Measurements from ENCODE around the gene GTF2I. TPM values are rescaled to one million over a fixed set of nuclear protein-coding genes. Genes with fewer than 3 reads are reported as not detected.

The GTF2I gene
- total RNA-seq, 1 experiment from 2014 or later: 357 TPM

GRCh38 chr7:74612015-74612829 lies 45.3 kb upstream of the GTF2I start:
- no peak overlapping the region for H3K56ac ChIP-seq (ENCODE audit: insufficient read length, low read depth, low read length)
- no peak overlapping the region for H2AK5ac ChIP-seq (ENCODE audit: insufficient read length, low read length)
- no peak overlapping the region for H3K27ac ChIP-seq (ENCODE audit: insufficient read length, low read depth, low read length)
- H2BK20ac ChIP-seq (ENCODE audit: low read depth, low read length, poor library complexity, severe bottlenecking): no peak overlapping the region
- H3K4me1 Mint-ChIP-seq: peaks cover 10 to 16% of the 10 kb centered on the region in 2 experiments
- no peak overlapping the region for H2AFZ ChIP-seq (ENCODE audit: low read length)
- no peaks in the 10 kb centered on the region for H3K9me3 Mint-ChIP-seq
- no peak overlapping the region for H3K4me2 ChIP-seq (ENCODE audit: insufficient read depth, insufficient read length, low read length)
- H3K14ac ChIP-seq (ENCODE audit: insufficient read depth, low read length): no peak overlapping the region
- no peaks in the 10 kb centered on the region for H3K79me2 ChIP-seq (ENCODE audit: insufficient read depth, low read length)
- WGBS (ENCODE audit: extremely low coverage, insufficient read length, low lambda C conversion rate): no CpG with 5 or more reads among the region's 11 CpGs
- no peaks in the 10 kb centered on the region; the same call in none of the 2 replicates for H3K27me3 Mint-ChIP-seq (ENCODE audit: low read depth)
- no peak overlapping the region for H2BK12ac ChIP-seq (ENCODE audit: insufficient read length, low read depth, low read length)
- no peaks in the 10 kb centered on the region; a peak in 1 of 7 replicates for H3K36me3 Mint-ChIP-seq (ENCODE audit: insufficient read depth in 1 of 3, low read depth in 3 of 3)
- no peaks in the 10 kb centered on the region for H3K79me1 ChIP-seq (ENCODE audit: insufficient read depth, low read depth, low read length, poor library complexity, severe bottlenecking)
- no peaks in the 10 kb centered on the region; the same call in 1 of the 2 replicates for H3K4me1 ChIP-seq (ENCODE audit: insufficient read depth, low read length)
- H3K9me3 ChIP-seq (ENCODE audit: control insufficient read depth, low read depth, low read length): no peaks in the 10 kb centered on the region
- H4K5ac ChIP-seq (ENCODE audit: insufficient read length, low read depth, low read length): no peak overlapping the region
- no peak overlapping the region for H4K8ac ChIP-seq (replicated peaks; ENCODE audit: insufficient read length, low read depth, low read length)
- H3K23me2 ChIP-seq (ENCODE audit: insufficient read length, low read depth, low read length, poor library complexity, severe bottlenecking): no peaks in the 10 kb centered on the region
- no peak overlapping the region for H3K18ac ChIP-seq (ENCODE audit: insufficient read length, low read depth, low read length)
- no peak overlapping the region for H2BK120ac ChIP-seq (ENCODE audit: low read depth, low read length, poor library complexity, severe bottlenecking)
- no peak overlapping the region for H3K9ac ChIP-seq (ENCODE audit: extremely low read depth, insufficient read length, low read length)
- no peak overlapping the region for H3K4ac ChIP-seq (ENCODE audit: low read depth, low read length)
- no peak overlapping the region for H2BK15ac ChIP-seq (ENCODE audit: low read depth, low read length)
- H4K20me1 ChIP-seq (ENCODE audit: control insufficient read depth, insufficient read depth, insufficient read length): no peaks in the 10 kb centered on the region
- H3K27ac Mint-ChIP-seq: peak overlapping the region; percentile 17 to 88 (median 74); a peak in 5 of 7 replicates
- no peak overlapping the region for H4K91ac ChIP-seq (ENCODE audit: insufficient read length, low read depth, low read length)
- DNase-seq: no peak
- H3K27me3 ChIP-seq (ENCODE audit: insufficient read depth, low read length): no peaks in the 10 kb centered on the region
- no peak overlapping the region for H3T11ph ChIP-seq (ENCODE audit: low read length)
- H3K4me3 Mint-ChIP-seq: no peak overlapping the region
- TF ChIP-seq, protein P1, sequence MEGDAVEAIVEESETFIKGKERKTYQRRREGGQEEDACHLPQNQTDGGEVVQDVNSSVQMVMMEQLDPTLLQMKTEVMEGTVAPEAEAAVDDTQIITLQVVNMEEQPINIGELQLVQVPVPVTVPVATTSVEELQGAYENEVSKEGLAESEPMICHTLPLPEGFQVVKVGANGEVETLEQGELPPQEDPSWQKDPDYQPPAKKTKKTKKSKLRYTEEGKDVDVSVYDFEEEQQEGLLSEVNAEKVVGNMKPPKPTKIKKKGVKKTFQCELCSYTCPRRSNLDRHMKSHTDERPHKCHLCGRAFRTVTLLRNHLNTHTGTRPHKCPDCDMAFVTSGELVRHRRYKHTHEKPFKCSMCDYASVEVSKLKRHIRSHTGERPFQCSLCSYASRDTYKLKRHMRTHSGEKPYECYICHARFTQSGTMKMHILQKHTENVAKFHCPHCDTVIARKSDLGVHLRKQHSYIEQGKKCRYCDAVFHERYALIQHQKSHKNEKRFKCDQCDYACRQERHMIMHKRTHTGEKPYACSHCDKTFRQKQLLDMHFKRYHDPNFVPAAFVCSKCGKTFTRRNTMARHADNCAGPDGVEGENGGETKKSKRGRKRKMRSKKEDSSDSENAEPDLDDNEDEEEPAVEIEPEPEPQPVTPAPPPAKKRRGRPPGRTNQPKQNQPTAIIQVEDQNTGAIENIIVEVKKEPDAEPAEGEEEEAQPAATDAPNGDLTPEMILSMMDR (conservative IDR thresholded peaks at IDR 0.05): no peak
- no peak overlapping the region for H3K23ac ChIP-seq (ENCODE audit: insufficient read length, low read depth, low read length)
- no peak overlapping the region for H2BK5ac ChIP-seq (ENCODE audit: insufficient read length, low read length)

Measured in H9 (cell line).